Mucosa of rectum (tissue), 2 donors: Measurements from ENCODE around the gene F8.
"Not testable (repeated sequence)": the region's sequence is repeated elsewhere in the genome, so short reads cannot be mapped to it uniquely, and the experiment has no call there.

Experiments used
- H3K27ac ChIP-seq, 2 donors: one replicate each; pipeline ENCODE4 v1.7.0; 2013; ENCODE audit warnings: inconsistent platforms in 2 of 2, low read depth in 2 of 2, low read length in 2 of 2
- H3K27me3 ChIP-seq, 2 donors: one replicate each; pipeline ENCODE4 v1.7.0; 2013; ENCODE audit warnings: low read length in 2 of 2; ENCODE audit not compliant: control insufficient read depth in 2 of 2, insufficient read depth in 2 of 2
- H3K36me3 ChIP-seq, 2 donors: one replicate each; pipeline ENCODE4 v1.7.0; 2013; ENCODE audit warnings: low read length in 2 of 2; ENCODE audit not compliant: control insufficient read depth in 2 of 2, insufficient read depth in 2 of 2
- H3K4me1 ChIP-seq, 2 donors: one replicate each; pipeline ENCODE4 v1.7.0; 2013; ENCODE audit warnings: low read length in 2 of 2, mild to moderate bottlenecking in 1 of 2; ENCODE audit not compliant: control insufficient read depth in 2 of 2, insufficient read depth in 2 of 2
- H3K4me3 ChIP-seq, 2 donors: one replicate each; pipeline ENCODE4 v1.7.0; 2013; ENCODE audit warnings: low read length in 2 of 2
- H3K9ac ChIP-seq, 2 donors: one replicate each; pipeline ENCODE4 v1.7.0; 2013; ENCODE audit warnings: low read length in 2 of 2, low read depth in 1 of 2, mild to moderate bottlenecking in 1 of 2
- H3K9me3 ChIP-seq, 2 donors: one replicate each; pipeline ENCODE4 v1.7.0; 2013; ENCODE audit warnings: low read length in 2 of 2; ENCODE audit not compliant: control insufficient read depth in 2 of 2
- donor health status: healthy.
- donor health status: Normal muscosa, but diverticular disease.

Gene F8

DNA sequence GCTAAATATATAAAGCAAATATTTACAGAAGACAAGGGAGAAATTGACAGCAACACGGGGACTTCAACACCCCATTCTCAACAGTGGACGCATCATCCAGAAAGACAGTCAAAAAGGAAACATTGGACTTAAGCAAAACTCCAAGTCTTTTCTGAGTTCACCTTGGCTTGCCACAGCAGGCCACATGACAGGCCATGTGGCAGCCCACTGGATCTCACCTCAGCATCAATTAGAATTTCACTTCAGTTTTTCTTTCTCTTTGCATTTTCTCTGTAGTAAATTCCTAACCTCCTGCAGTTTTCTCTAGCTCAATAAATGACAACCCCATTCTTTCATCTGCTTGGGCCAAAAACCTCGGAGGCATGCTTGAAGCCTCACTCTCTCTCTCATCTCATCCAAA is 200.5 kb downstream of the F8 start:
- Histone ChIP-seq H3K9me3 (no peaks in the 10 kb centered on the region), H3K36me3 (no peaks in the 10 kb centered on the region), H3K9ac (no peak overlapping the region), H3K4me3 (no peak overlapping the region), H3K4me1 (no peaks in the 10 kb centered on the region), H3K27ac (no peak overlapping the region), H3K27me3 (no peaks in the 10 kb centered on the region)

DNA sequence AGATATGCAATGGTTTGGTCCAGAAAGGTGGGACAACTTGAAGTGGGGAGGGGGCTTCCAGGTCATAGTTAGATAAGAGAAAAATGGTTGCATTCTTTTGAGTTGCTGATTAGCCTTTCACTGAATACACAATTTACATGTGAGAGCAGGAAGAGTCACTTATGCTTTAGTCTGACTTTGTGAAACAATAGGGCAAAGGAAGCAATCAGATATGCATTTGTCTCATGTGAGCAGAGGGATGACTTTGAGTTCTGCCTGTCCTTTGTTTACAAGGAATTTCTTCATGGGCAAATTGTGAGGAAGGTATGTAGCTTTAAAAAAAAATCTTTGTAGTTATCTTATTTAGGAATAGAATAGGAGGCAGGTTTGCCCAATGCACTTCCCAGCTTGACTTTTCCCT is 201.0 kb downstream of the F8 start:
- H3K27ac ChIP-seq, result no peak overlapping the region
- no peak overlapping the region for H3K9ac ChIP-seq
- no peaks in the 10 kb centered on the region for H3K27me3 ChIP-seq
- H3K9me3 ChIP-seq, result no peaks in the 10 kb centered on the region
- no peaks in the 10 kb centered on the region for H3K36me3 ChIP-seq
- H3K4me1 ChIP-seq, result no peaks in the 10 kb centered on the region
- H3K4me3 ChIP-seq, result no peak overlapping the region

DNA sequence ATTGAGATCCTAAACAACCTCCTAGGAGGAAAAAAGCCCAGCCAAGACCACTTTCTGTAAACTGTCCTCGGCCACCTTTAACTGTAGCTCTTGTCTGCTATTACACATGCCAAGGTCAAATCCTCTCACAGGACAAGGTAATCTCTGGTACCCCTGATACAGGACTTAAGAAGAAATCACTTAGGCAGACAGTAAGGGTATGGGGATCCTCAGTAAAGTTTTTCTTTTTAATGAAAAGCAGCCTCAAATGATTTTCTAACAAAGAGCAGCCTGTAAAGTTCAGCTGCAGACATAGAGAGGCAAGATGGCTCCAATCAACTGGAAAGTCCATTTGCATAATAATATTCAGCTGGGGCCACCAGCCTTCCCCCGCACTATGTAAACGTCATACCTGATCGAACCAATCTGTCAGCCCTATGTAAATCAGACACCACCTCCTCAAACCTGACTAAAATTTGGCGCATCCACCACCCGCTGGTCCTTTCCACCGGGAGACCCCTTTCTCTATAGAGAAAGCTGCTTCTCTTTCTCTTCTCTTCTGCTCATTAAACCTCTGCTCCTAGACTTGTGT is 202.7 kb downstream of the F8 start:
- no peak overlapping the region for H3K4me3 ChIP-seq
- H3K9me3 ChIP-seq, result no peaks in the 10 kb centered on the region
- no peaks in the 10 kb centered on the region for H3K4me1 ChIP-seq
- H3K27ac ChIP-seq, result no peak overlapping the region
- H3K9ac ChIP-seq, result no peak overlapping the region
- H3K36me3 ChIP-seq, result no peaks in the 10 kb centered on the region
- H3K27me3 ChIP-seq, result no peaks in the 10 kb centered on the region

DNA sequence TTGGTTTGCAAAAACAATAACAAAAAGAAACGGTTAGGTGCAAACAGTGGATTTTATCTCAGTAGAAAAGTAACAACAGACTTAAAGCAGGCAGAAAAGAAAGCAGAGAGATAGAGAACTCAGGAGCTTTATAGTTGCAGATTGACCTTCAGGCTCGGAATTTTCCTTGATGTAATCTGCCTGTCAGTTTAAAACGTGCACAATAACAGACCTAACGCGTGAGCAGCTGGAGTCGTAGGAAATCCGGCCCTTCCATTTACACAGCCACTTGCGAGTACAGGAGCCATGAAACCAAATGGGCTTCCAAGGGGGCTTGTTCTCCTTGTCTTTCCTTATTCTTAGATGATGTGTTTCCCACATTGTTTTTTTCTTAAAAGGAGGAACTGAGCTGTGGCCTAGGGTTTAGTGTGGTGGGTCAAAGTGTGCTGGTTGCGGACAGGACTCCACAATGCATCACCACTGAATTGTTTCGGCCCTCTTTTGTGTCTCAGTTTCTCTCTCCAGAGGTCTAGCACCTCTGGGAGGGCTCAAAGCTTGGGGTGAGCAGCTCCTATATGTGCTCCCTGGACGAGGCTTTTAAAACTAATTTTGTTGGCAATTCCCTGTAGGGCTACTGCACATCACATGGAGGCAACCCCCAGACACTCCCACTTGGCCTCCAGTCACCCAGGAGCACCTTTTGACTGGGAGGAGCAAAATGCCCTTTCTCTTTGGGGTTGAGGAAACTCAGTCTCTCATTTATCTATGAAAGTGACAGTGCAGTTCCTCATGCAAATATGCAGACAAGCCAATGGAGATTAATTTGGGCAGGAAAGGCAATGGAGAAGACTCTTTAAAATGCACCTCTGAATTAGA is 203.4 kb downstream of the F8 start:
- H3K27ac ChIP-seq, result no peak overlapping the region
- H3K36me3 ChIP-seq, result no peaks in the 10 kb centered on the region
- no peak overlapping the region for H3K9ac ChIP-seq
- no peaks in the 10 kb centered on the region for H3K9me3 ChIP-seq
- no peaks in the 10 kb centered on the region for H3K4me1 ChIP-seq
- no peaks in the 10 kb centered on the region for H3K27me3 ChIP-seq
- no peak overlapping the region for H3K4me3 ChIP-seq

DNA sequence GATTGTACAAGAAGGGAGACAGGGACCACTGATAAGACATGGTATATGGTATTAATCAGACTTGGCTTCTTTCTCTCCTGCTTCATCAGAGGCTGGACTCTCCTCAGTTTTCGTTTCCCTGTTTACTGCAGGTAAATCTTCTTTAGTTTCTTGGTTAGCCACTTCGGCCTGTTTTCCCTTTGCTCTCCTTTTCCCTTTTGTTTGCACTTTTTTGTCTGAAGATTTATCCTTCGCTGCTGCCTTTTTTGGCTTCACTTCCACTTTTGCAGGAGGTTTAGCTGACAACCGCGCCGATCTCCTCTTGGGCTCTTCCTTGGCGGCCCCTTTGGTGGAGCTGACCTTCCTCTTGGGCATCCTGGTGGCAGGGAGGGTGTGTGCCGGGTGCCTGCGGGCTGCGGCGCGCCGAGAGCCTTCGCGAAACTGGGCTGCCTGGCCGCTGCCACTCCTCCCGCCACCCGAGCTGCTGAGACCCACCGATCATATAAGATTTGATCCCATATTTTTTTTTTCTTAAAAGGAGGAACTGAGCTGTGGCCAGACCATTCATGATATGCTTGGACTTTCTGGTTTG is 205.4 kb downstream of the F8 start:
- not testable (repeated sequence) for H3K27ac ChIP-seq, H3K4me3 ChIP-seq, H3K9ac ChIP-seq, H3K36me3 ChIP-seq, H3K4me1 ChIP-seq, H3K27me3 ChIP-seq, H3K9me3 ChIP-seq

DNA sequence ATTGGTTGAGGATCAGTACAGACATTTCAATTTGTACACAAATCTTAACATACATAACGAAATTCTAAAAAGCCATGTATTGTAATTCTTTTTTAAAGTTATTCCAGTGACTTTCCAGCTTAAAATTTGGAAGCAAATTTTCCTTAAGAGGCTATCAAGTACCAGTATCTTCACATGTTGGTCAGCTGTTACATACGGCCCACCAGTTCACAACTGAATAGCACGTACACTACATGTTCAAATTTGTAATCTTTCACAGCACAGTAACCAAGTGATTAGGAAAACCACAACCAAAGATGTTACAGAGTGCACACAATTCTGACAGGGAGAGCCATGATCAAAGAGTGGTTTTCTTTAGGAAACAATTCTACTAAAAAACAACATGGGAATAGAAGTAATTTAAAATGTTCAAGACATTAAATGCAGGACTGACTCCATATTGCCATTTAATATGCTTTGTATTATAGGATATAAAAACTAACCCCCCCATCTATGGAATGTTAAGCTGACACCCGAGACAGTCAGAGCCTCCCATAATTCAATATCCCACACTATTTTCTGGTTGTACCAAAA is 206.1 kb downstream of the F8 start:
- not testable (repeated sequence) for H3K27ac ChIP-seq, H3K27me3 ChIP-seq, H3K36me3 ChIP-seq, H3K9me3 ChIP-seq, H3K4me1 ChIP-seq, H3K9ac ChIP-seq, H3K4me3 ChIP-seq

DNA sequence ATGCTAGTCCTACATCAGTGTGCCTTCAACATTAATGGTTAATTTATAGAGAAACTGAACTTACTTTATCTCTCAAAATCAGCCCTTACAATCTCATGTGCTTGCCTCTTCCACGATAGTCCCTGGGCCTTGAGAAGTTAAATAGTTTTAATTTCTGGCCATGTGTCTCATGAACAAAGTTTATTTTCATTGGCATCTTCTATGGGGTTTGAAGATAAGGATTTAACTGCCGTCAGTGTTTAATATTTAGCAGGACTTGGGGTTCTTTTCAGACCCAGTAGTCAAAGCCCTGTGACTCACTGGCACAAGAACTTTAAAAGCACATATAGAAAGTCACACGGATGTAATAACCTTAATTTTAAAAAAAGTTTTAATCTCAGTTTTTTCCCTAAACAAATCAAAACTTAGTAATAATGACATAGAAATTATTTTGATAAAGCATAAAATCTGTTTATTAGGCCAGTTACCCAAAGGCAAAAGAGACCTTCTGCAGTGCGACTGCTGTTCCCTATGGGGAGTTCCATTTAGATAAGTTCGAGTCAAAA is 207.2 kb downstream of the F8 start:
- Histone ChIP-seq H3K9ac (no peak overlapping the region), H3K27me3 (peaks cover 0 to 2% of the 10 kb centered on the region in 2 donors), H3K4me3 (no peak overlapping the region), H3K4me1 (no peaks in the 10 kb centered on the region), H3K27ac (no peak overlapping the region), H3K36me3 (no peaks in the 10 kb centered on the region), H3K9me3 (no peaks in the 10 kb centered on the region)

DNA sequence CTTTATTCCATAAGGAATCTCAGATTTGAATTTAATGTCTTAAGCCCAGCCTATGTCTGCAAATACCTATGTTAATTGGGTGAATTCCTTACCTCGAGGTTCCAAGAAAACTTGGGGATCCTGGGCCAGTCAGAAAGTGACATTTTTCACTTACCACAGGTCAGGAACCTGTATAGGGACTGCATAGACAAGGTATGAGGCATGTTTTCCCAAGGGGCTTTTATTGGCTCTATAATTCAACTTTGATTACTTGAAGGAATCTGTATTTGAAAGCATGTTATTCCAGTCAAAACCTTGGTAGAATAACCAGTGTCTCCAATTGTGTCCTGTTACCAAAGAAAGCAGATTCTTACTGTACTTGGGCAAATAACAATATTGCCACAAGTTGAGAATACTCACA is 208.7 kb downstream of the F8 start:
- Histone ChIP-seq H3K9me3 (no peaks in the 10 kb centered on the region), H3K27ac (no peak overlapping the region), H3K9ac (no peak overlapping the region), H3K4me3 (no peak overlapping the region), H3K27me3 (peaks cover 0 to 2% of the 10 kb centered on the region in 2 donors), H3K36me3 (no peaks in the 10 kb centered on the region), H3K4me1 (no peaks in the 10 kb centered on the region)

DNA sequence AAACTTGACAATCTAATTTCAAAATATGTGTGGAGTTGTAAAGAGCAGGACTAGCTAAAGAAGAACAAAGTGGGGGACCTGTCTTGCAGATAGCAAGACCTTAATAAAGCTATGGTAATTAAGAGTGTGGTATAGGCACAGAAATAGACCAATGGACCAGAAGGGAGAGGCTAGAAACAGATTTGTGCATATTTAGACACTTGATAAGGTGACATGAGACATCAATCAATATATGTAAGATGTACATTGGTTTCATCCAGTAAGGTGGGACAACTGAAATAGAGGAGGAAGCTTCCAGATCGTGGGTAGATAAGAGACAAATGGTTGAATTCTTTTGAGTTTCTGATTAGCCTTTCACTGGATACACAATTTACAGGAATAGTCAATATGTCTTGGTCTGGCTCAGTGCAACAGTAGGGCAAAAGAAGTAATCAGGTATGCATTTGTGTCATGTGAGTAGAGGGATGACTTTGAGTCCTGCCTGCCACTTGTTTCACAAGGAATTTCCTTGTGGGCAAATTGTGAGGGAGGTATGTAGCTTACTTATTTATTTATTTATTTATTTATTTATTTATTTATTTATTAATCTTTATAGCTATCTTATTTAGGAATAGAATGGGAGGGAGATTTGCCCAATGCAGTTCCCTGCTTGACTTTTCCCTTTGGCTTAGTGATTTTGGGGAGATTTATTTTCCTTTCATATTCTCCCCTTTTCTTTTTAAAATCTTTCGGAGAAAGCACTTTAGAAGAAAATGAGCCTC is 210.0 kb downstream of the F8 start:
- Histone ChIP-seq H3K36me3 (no peaks in the 10 kb centered on the region), H3K27ac (no peak overlapping the region), H3K9ac (no peak overlapping the region), H3K4me1 (no peaks in the 10 kb centered on the region), H3K4me3 (no peak overlapping the region), H3K9me3 (no peaks in the 10 kb centered on the region), H3K27me3 (peaks cover 0 to 2% of the 10 kb centered on the region in 2 donors)
